CD4-positive, alpha-beta T cell (primary cell): ENCODE data around the gene DNAL1. TPM values are rescaled to one million over a fixed set of nuclear protein-coding genes. Genes with fewer than 3 reads are reported as not detected.

ENCODE experiments used
- ATAC-seq: fragments of 200-7000 bp; cut with Tn5 transposase; one replicate; pipeline ENCODE4 v1.10.0; 2022; ENCODE audit warnings: mild to moderate bottlenecking; ENCODE audit not compliant: poor library complexity
- CTCF ChIA-PET: fragments of 350-600 bp; sonication (Branson Sonifier 250); formaldehyde crosslinking; loops from one replicate; lab custom pipeline; 2021; ENCODE audit warnings: antibody characterized with exemption, inconsistent platforms; lab: Charles Lee
- POLR2A ChIA-PET: fragments of 350-600 bp; sonication (Branson Sonifier 250); formaldehyde crosslinking; loops from one replicate; lab custom pipeline; 2021; ENCODE audit warnings: antibody characterized with exemption, inconsistent platforms; lab: Charles Lee
- DNase-seq, 14 experiments: peaks; one replicate each; pipeline ENCODE4 v3.0.0-alpha.2; 2013 to 2020; ENCODE audit warnings: mixed read lengths in 2 of 14
- H3K27ac ChIP-seq, 2 donors: one replicate each; pipeline versions ENCODE4 v1.5.1 to v1.7.0; 2013; ENCODE audit warnings: low read length in 2 of 2, low read depth in 1 of 2, mild to moderate bottlenecking in 1 of 2
- H3K27me3 ChIP-seq, 2 experiments: 1 replicate in 1 of 2; 2 replicates in 1 of 2; pipeline versions ENCODE4 v1.6.1 to v1.7.0; 2013; ENCODE audit warnings: low read length in 2 of 2, control low read depth in 1 of 2, mild to moderate bottlenecking in 1 of 2, moderate library complexity in 1 of 2; ENCODE audit not compliant: insufficient read depth in 2 of 2, control insufficient read depth in 1 of 2
- H3K36me3 ChIP-seq: one replicate; pipeline ENCODE4 v1.6.1; 2013; ENCODE audit warnings: low read length, control low read depth; ENCODE audit not compliant: insufficient read depth
- H3K4me1 ChIP-seq: one replicate; pipeline ENCODE4 v1.6.1; 2013; ENCODE audit warnings: low read length, control low read depth; ENCODE audit not compliant: insufficient read depth
- H3K4me3 ChIP-seq: one replicate; pipeline ENCODE4 v1.5.1; 2013; ENCODE audit warnings: mild to moderate bottlenecking, low read length, moderate library complexity
- H3K9me3 ChIP-seq, 2 experiments: 1 replicate in 1 of 2; 2 replicates in 1 of 2; pipeline versions ENCODE4 v1.6.1 to v1.7.0; 2013; ENCODE audit warnings: low read length in 2 of 2, mild to moderate bottlenecking in 2 of 2, control low read depth in 1 of 2, moderate library complexity in 1 of 2; ENCODE audit not compliant: control insufficient read depth in 1 of 2, insufficient read depth in 1 of 2
- H3K27ac Mint-ChIP-seq: one replicate; pipeline ENCODE4 v1.8.0; 2020; ENCODE audit warnings: mixed read lengths
- H3K27me3 Mint-ChIP-seq: one replicate; pipeline ENCODE4 v1.8.0; 2021; ENCODE audit warnings: mixed read lengths
- H3K36me3 Mint-ChIP-seq: one replicate; pipeline ENCODE4 v1.8.0; 2021; ENCODE audit warnings: low read depth, mixed read lengths
- H3K4me1 Mint-ChIP-seq: one replicate; pipeline ENCODE4 v1.8.0; 2021; ENCODE audit warnings: low read depth, mixed read lengths
- H3K4me3 Mint-ChIP-seq: one replicate; pipeline ENCODE4 v1.8.0; 2020; ENCODE audit warnings: mild to moderate bottlenecking, mixed read lengths
- H3K9me3 Mint-ChIP-seq: one replicate; pipeline ENCODE4 v1.8.0; 2020; ENCODE audit warnings: mixed read lengths
- intact Hi-C, 2 experiments: fragments of 100-400 bp; cut with DNase I in 1 of 2; cut with micrococcal nuclease in 1 of 2; formaldehyde crosslinking; loops; one replicate each; pipeline versions ENCODE4 v1.15.1 to v1.9.0; 2023 to 2025; cut with DNase I, micrococcal nuclease
- total RNA-seq, 174 experiments: library from RNA in 2 of 174; stranded (reverse) in 2 of 174; gene quantifications; one replicate each; pipeline ENCODE4 v1.2.3 and lab custom pipeline; 2021 to 2026
- TF ChIP-seq, protein P1 (sequence below): fragments of 200-600 bp; IDR thresholded peaks from one replicate; pipeline ENCODE4 v1.8.0; 2022; ENCODE audit warnings: antibody characterized with exemption, mild to moderate bottlenecking

The DNAL1 gene
- total RNA-seq, 2 experiments from 2014 or later = 2.9 to 3.7 TPM

DNA sequence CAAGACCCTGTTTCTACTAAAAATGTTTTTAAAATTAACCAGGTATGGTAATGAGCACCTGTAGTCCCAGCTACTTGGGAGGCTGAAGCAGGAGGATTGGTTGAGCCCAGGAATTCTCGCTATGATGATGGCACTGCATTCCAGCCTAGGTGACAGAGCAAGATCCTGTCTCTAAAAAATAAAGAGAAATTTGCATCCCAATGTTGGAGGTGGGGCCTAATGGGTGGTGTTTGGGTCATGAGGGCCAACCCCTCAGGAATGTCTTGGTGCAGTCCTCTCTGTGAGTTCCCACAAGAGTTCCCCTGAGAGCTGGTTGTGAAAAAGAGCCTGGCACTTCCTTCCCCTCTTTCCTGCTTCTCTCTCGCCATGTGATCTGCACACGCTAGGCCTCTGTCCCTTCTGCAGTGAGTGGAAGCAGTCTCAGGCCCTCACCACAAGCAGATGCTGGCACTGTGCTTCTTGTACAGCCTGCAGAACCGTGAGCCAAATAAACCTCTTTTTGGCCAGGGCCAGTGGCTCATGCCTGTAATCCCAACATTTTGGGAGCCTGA, 21.2 kb upstream of the DNAL1 start:
- ATAC-seq (no peak), DNase-seq (no peak)
- Mint-ChIP-seq H3K36me3 (no peaks in the 10 kb centered on the region), H3K27ac (no peak overlapping the region), H3K4me1 (no peaks in the 10 kb centered on the region), H3K4me3 (no peak overlapping the region), H3K27me3 (no peaks in the 10 kb centered on the region), H3K9me3 (no peaks in the 10 kb centered on the region)
- Histone ChIP-seq H3K27ac (no peak overlapping the region), H3K36me3 (no peaks in the 10 kb centered on the region), H3K4me3 (no peak overlapping the region), H3K4me1 (no peaks in the 10 kb centered on the region), H3K27me3 (no peaks in the 10 kb centered on the region), H3K9me3 (no peaks in the 10 kb centered on the region)
- POLR2A ChIA-PET = no interaction called here
- intact Hi-C loops = no loop called here
- CTCF ChIA-PET = no interaction called here
- TF ChIP-seq, protein P1, sequence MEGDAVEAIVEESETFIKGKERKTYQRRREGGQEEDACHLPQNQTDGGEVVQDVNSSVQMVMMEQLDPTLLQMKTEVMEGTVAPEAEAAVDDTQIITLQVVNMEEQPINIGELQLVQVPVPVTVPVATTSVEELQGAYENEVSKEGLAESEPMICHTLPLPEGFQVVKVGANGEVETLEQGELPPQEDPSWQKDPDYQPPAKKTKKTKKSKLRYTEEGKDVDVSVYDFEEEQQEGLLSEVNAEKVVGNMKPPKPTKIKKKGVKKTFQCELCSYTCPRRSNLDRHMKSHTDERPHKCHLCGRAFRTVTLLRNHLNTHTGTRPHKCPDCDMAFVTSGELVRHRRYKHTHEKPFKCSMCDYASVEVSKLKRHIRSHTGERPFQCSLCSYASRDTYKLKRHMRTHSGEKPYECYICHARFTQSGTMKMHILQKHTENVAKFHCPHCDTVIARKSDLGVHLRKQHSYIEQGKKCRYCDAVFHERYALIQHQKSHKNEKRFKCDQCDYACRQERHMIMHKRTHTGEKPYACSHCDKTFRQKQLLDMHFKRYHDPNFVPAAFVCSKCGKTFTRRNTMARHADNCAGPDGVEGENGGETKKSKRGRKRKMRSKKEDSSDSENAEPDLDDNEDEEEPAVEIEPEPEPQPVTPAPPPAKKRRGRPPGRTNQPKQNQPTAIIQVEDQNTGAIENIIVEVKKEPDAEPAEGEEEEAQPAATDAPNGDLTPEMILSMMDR = no peak

DNA sequence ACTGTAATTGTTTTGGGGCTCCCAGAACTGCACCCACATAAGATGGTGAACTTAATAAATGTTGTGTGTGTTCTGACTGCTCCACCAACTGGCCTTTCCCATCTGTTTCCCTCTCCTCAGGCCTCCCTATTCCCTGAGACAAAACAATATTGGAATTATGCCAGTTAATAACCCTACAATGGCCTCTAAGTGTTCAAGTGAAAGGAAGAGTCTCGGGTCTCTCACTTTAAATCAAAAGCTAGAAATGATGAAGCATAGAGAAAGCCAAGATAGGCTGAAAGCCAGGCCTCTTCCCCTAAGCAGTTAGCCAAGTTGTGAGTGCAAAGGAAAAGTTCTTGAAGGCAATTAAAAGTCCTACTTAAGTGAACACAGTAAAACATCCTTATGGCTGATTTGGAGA, 19.1 kb upstream of the DNAL1 start:
- Histone ChIP-seq H3K27ac (no peak overlapping the region), H3K27me3 (no peaks in the 10 kb centered on the region), H3K9me3 (no peaks in the 10 kb centered on the region), H3K36me3 (no peaks in the 10 kb centered on the region), H3K4me3 (no peak overlapping the region), H3K4me1 (no peaks in the 10 kb centered on the region)
- H3K9me3 Mint-ChIP-seq = no peaks in the 10 kb centered on the region
- no peak overlapping the region for H3K27ac Mint-ChIP-seq
- TF ChIP-seq, protein P1 = no peak
- H3K4me3 Mint-ChIP-seq = no peak overlapping the region
- H3K4me1 Mint-ChIP-seq = no peaks in the 10 kb centered on the region
- POLR2A ChIA-PET = interaction anchor here (0.6 to 0.9 kb wide), 2 partner anchors 13 to 34 kb away, joined by 3 read pairs; partner anchors contain the start of genes ACOT4 and ACOT6
- H3K27me3 Mint-ChIP-seq = no peaks in the 10 kb centered on the region
- no peak for ATAC-seq
- CTCF ChIA-PET = no interaction called here
- H3K36me3 Mint-ChIP-seq = no peaks in the 10 kb centered on the region
- no peak for DNase-seq
- intact Hi-C loops = no loop called here

DNA sequence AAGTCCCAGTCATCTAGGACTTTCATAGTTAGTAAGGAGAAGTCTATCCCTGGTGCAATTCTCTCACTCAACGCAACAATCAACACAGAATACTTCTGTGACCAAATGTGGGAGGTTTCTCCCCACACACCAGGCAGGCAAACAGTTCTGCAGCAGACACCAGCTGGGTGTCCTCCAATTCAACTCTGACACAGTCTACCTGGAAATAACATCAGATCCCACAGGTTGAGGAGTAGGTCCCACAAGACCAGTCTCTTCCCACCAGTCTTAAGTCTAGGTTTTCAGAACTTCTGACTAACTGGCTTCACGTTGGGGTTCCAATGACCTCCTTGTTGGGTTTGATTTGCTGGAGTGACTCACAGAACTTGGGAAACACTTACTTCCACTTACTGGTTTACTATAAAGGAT, 17.6 kb upstream of the DNAL1 start:
- no peak overlapping the region for H3K27ac Mint-ChIP-seq
- Histone ChIP-seq H3K36me3 (no peaks in the 10 kb centered on the region), H3K9me3 (no peaks in the 10 kb centered on the region), H3K4me1 (no peaks in the 10 kb centered on the region), H3K27ac (no peak overlapping the region), H3K27me3 (no peaks in the 10 kb centered on the region), H3K4me3 (no peak overlapping the region)
- TF ChIP-seq, protein P1 = no peak
- H3K4me1 Mint-ChIP-seq = no peaks in the 10 kb centered on the region
- H3K9me3 Mint-ChIP-seq = no peaks in the 10 kb centered on the region
- no peaks in the 10 kb centered on the region for H3K36me3 Mint-ChIP-seq
- no peak overlapping the region for H3K4me3 Mint-ChIP-seq
- H3K27me3 Mint-ChIP-seq = no peaks in the 10 kb centered on the region
- DNase-seq (peak in 1 of 14 experiments; percentile 21), ATAC-seq (no peak)
- ChIA-PET CTCF (interaction anchor here (0.6 to 1.3 kb wide), 2 partner anchors 17 to 119 kb away, joined by 3 to 4 read pairs; no protein-coding TSS in a partner anchor), POLR2A (interaction anchor here (1.1 kb wide), 1 partner anchor 15 kb away, joined by 3 read pairs; the partner anchor contains the start of gene ACOT6)
- intact Hi-C loops = no loop called here
